ENCODE data around the gene TYRO3.

TYRO3 gene

DNA sequence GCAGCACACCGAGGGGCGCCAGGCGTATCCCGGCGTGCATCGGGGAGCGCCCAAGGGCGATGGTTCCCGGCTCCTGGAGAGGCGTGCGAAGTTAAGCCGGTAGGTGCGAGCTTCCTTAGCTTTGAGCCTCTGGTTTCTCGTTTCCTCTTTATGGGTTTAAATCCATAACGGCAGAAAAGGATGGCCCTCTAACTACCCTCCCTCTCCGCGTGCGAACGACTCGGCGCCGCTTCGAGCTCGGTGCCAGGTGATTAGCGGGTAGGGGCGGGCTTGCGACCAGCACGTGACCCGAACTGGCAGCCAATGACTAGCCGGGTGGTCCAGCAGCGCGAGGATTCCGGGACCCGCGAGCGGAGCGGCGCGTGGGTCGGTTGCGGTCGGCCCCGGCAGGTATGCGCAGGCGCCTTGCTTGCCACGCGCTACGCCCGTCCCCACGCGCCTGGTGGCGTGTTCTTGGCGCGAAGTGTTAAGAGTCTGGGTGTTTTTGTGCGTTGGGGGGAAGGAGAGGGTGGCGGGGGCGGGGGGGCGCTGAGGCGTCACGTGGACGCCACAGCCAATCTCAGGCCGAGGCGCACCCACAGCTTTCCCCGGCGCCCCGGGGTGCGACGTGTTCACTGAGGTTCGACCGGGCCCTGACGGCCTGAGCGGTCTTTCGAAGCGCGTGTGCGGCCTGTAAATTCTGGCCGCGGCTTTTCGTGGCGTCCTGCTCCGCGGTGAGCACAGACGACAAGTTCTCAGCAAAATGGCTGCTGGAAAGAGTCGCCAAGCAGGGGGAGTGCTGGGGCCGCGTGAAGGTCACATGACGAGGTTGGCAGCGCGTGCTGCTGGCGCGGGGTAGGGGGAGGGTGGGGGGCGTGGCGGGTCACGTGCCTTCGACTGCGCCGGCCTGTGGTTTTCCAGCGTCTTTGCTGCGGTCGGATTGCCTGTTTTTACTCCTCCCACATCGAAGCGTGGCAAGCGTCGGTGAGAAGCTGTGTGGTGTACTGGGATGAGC, 62.5 kb downstream of the TYRO3 start:
- peaks cover 8% of the 10 kb centered on the region for H3K9me3 Mint-ChIP-seq
- peaks cover 17% of the 10 kb centered on the region for H3K27me3 Mint-ChIP-seq (ENCODE audit: low read depth)
- peak overlapping the region; percentile 75 for H3K4me3 Mint-ChIP-seq
- DNase-seq (ENCODE audit: low spot score): peak; percentile 78
- peaks cover 5% of the 10 kb centered on the region for H3K4me1 Mint-ChIP-seq (ENCODE audit: low read depth)
- H3K36me3 Mint-ChIP-seq (ENCODE audit: low read depth): no peaks in the 10 kb centered on the region
- peak overlapping the region; percentile 63 for H3K27ac Mint-ChIP-seq

DNA sequence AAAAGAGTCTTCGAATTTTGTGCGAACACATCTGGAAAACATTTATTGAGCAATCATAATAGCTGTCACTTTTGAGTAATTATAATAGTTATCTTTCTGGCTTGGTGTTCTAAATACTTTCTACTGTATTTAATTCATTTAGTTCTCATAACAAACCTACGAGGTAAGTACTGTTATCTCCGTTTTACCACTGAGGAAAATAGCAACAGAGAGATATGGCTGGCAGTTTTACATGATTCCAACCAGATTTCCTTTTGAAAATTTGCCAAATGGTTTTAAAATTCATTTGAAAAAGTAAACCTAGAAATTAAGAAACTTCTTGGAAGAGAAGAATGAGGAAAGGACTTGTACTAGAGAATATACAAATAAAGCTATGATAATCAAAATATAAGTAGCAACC, 63.9 kb downstream of the TYRO3 start:
- DNase-seq (ENCODE audit: low spot score): no peak
- H3K4me1 Mint-ChIP-seq (ENCODE audit: low read depth): peaks cover 5% of the 10 kb centered on the region
- H3K36me3 Mint-ChIP-seq (ENCODE audit: low read depth): no peaks in the 10 kb centered on the region
- H3K27me3 Mint-ChIP-seq (ENCODE audit: low read depth): peaks cover 17% of the 10 kb centered on the region
- H3K4me3 Mint-ChIP-seq: no peak overlapping the region
- no peak overlapping the region for H3K27ac Mint-ChIP-seq
- H3K9me3 Mint-ChIP-seq: peaks cover 8% of the 10 kb centered on the region

DNA sequence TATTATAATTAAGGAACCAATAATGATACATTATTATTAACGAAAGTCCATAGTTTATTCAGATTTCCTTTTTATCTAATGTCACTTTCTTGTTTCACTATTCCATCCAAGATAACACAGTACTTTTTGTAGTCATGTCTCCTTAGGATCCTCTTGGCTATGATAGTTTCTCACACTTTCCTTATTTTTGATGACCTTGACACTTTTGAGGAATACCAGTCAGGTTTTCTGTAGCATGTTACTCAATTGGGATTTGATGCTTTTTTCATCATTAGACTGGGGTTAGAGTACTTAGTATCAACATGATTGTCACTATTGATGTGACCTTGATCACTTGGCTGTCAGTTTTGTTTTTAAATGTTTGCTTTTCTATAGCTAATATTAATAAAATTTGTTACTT, 68.2 kb downstream of the TYRO3 start:
- H3K36me3 Mint-ChIP-seq (ENCODE audit: low read depth): no peaks in the 10 kb centered on the region
- H3K4me1 Mint-ChIP-seq (ENCODE audit: low read depth): peaks cover 2% of the 10 kb centered on the region
- H3K4me3 Mint-ChIP-seq: no peak overlapping the region
- DNase-seq (ENCODE audit: low spot score): no peak
- peaks cover 5% of the 10 kb centered on the region for H3K27me3 Mint-ChIP-seq (ENCODE audit: low read depth)
- H3K9me3 Mint-ChIP-seq: no peaks in the 10 kb centered on the region
- no peak overlapping the region for H3K27ac Mint-ChIP-seq

DNA sequence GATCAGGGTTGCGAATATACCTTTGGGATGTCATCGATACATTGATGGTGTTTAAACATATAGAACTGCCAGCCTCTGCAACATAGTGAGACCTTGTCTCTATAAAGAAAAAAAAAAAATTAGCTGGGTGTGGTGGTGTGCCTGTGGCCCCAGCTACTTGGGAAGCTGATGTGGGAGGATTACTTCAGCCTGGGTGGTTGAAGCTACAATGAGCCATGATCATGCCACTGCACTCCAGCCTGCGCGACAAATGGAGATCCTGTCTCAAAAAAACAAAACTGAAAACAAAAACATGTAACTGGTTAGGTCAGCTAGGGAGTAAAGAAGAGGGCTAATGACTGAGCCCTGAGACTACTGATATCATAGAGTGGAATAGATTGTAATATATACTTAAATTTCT, 70.5 kb downstream of the TYRO3 start:
- DNase-seq (ENCODE audit: low spot score): no peak
- Mint-ChIP-seq H3K36me3 (ENCODE audit: low read depth) (no peaks in the 10 kb centered on the region), H3K9me3 (no peaks in the 10 kb centered on the region), H3K27me3 (ENCODE audit: low read depth) (peaks cover 3% of the 10 kb centered on the region), H3K4me1 (ENCODE audit: low read depth) (peaks cover 10% of the 10 kb centered on the region), H3K4me3 (no peak overlapping the region), H3K27ac (no peak overlapping the region)

DNA sequence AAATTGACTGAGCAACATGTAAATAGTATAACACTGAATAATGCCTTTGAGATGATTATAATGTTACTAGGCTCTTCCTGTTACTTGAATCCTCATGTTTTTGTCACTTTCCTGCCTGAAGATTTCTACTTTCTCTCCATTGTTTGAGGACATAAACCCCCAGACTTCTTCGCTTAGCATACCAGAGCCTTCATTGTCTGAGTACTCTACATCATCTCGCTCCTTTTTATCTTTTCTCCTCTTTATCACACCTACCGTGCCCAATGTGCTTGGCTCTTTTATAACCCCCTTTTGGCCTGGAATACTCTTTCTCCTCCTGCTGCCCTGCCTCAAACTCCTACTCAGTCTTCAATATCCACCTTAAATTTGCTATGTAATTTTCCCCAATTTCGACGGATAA, 70.9 kb downstream of the TYRO3 start:
- Mint-ChIP-seq H3K4me3 (no peak overlapping the region), H3K9me3 (no peaks in the 10 kb centered on the region), H3K4me1 (ENCODE audit: low read depth) (peaks cover 13% of the 10 kb centered on the region), H3K36me3 (ENCODE audit: low read depth) (no peaks in the 10 kb centered on the region), H3K27me3 (ENCODE audit: low read depth) (peaks cover 3% of the 10 kb centered on the region), H3K27ac (no peak overlapping the region)
- DNase-seq (ENCODE audit: low spot score): no peak

DNA sequence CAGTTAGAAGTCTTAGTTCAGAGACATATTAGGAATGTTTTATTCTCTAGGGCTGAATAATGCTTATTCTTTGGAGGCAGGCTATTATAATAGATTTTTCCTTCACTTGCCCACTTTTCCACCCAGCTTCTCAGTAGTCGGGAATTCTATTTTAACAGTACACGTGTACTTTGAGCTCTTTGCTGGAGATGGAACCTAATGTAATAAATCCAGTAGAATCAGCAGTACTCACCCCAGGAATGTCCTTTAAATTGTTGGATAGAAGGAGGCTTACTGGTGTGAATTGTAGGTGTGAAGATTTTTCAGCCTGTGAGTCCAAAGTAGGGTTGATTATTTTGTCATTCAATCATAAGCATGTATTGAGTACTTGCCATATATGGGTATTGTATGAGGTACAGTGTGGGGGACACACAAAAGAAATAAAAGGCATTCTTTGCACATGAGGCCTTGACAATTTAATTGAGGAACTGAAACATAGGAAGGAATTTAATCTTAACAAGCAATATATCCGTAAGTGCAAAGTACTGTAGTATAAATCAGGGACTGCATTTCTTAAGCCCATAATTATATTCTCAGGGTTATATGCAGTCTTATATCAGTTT, 71.7 kb downstream of the TYRO3 start:
- no peaks in the 10 kb centered on the region for H3K9me3 Mint-ChIP-seq
- peaks cover 13% of the 10 kb centered on the region for H3K4me1 Mint-ChIP-seq (ENCODE audit: low read depth)
- DNase-seq (ENCODE audit: low spot score): no peak
- peaks cover 3% of the 10 kb centered on the region for H3K27me3 Mint-ChIP-seq (ENCODE audit: low read depth)
- H3K4me3 Mint-ChIP-seq: no peak overlapping the region
- no peak overlapping the region for H3K27ac Mint-ChIP-seq
- H3K36me3 Mint-ChIP-seq (ENCODE audit: low read depth): no peaks in the 10 kb centered on the region

DNA sequence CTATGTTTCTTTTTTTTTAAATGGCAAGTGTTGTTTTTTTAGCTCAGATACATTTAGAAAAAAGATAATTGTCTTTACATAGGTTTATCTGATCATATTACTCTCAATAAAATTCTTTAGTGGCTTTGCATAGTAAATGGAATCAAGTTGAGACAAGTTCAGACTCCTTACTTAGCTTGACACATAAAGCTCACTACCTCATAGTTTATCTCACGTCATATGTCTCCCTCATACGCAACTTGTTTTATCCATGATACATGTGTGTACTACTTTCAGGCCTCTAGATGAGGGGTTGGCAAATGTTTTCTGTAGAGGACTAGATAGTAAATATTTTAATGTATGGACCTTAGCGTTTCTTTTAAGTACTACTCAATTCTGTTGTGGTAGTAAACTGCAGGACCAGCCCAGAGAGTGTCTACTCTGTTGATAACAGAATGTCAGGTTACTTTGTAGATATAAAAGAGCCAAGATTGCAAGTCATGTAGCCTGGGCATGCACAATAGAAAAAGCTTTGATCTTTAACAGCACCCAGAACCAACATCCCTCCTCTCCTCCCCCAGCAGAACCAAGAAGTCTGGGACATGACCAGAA, 73.0 kb downstream of the TYRO3 start:
- H3K9me3 Mint-ChIP-seq: no peaks in the 10 kb centered on the region
- no peaks in the 10 kb centered on the region for H3K36me3 Mint-ChIP-seq (ENCODE audit: low read depth)
- H3K4me1 Mint-ChIP-seq (ENCODE audit: low read depth): peaks cover 13% of the 10 kb centered on the region
- no peak overlapping the region for H3K27ac Mint-ChIP-seq
- no peak overlapping the region for H3K4me3 Mint-ChIP-seq
- no peak for DNase-seq (ENCODE audit: low spot score)
- peaks cover 3% of the 10 kb centered on the region for H3K27me3 Mint-ChIP-seq (ENCODE audit: low read depth)

Data from T-helper 2 cell treated with Interferon-gamma antibody and Interleukin-4, amounts not matched to agents 5 μg/mL and 100 μg/mL, for 36 hours (primary cell).